Neutrophil (primary cell): Measurements from ENCODE around the gene TBC1D12.
"Not testable (repeated sequence)": the region's sequence is repeated elsewhere in the genome, so short reads cannot be mapped to it uniquely, and the experiment has no call there.

Experiments
- H3K27ac ChIP-seq: fragments of 200-600 bp; sonication (generic); 2 replicates; pipeline ENCODE4 v1.5.1; 2016; ENCODE audit warnings: mild to moderate bottlenecking, moderate library complexity
- H3K27me3 ChIP-seq: fragments of 200-600 bp; sonication (generic); 2 replicates; pipeline ENCODE4 v1.6.0; 2016; ENCODE audit warnings: mild to moderate bottlenecking
- H3K36me3 ChIP-seq: fragments of 200-600 bp; sonication (generic); 2 replicates; pipeline ENCODE4 v1.5.1; 2017
- H3K4me1 ChIP-seq, 2 experiments: fragments of 200-600 bp in 1 of 2; sonication (generic) in 1 of 2; 1 replicate in 1 of 2; 2 replicates in 1 of 2; pipeline versions ENCODE4 v1.5.1 to v1.6.1; 2013 to 2016; ENCODE audit warnings: low read depth in 1 of 2, low read length in 1 of 2, mild to moderate bottlenecking in 1 of 2, moderate library complexity in 1 of 2; ENCODE audit not compliant: control insufficient read depth in 1 of 2, insufficient read depth in 1 of 2
- H3K4me3 ChIP-seq, 2 experiments: fragments of 200-600 bp in 1 of 2; sonication (generic) in 1 of 2; 1 replicate in 1 of 2; 2 replicates in 1 of 2; pipeline ENCODE4 v1.5.1; 2013 to 2016; ENCODE audit warnings: low read depth in 1 of 2, low read length in 1 of 2, mild to moderate bottlenecking in 1 of 2, moderate library complexity in 1 of 2
- H3K9me3 ChIP-seq: fragments of 200-600 bp; sonication (generic); 2 replicates; pipeline ENCODE4 v1.5.1; 2016
- CTCF ChIP-seq: fragments of 200-600 bp; sonication (generic); IDR thresholded peaks from 2 replicates; pipeline ENCODE4 v1.5.1; 2016; ENCODE audit warnings: antibody characterized with exemption

The TBC1D12 gene

GRCh38 chr10:94500063-94500462, 97.7 kb downstream of the TBC1D12 start:
- H3K36me3 ChIP-seq: no peaks in the 10 kb centered on the region
- H3K4me3 ChIP-seq: no peak overlapping the region
- H3K27me3 ChIP-seq: no peaks in the 10 kb centered on the region
- no peaks in the 10 kb centered on the region for H3K4me1 ChIP-seq
- no peak for TF ChIP-seq CTCF
- no peaks in the 10 kb centered on the region for H3K9me3 ChIP-seq
- no peak overlapping the region for H3K27ac ChIP-seq

- no peak overlapping the region for H3K4me3 ChIP-seq
- no peak for TF ChIP-seq CTCF
- H3K27me3 ChIP-seq: no peaks in the 10 kb centered on the region
- no peaks in the 10 kb centered on the region for H3K4me1 ChIP-seq
- H3K27ac ChIP-seq: no peak overlapping the region
- H3K9me3 ChIP-seq: no peaks in the 10 kb centered on the region
- no peaks in the 10 kb centered on the region for H3K36me3 ChIP-seq
These were observed 119.2 kb downstream of the TBC1D12 start for GRCh38 chr10:94521276-94522250.

- no peaks in the 10 kb centered on the region for H3K27me3 ChIP-seq
- no peaks in the 10 kb centered on the region for H3K4me1 ChIP-seq
- H3K36me3 ChIP-seq: no peaks in the 10 kb centered on the region
- no peaks in the 10 kb centered on the region for H3K9me3 ChIP-seq
- H3K27ac ChIP-seq: no peak overlapping the region
- no peak overlapping the region for H3K4me3 ChIP-seq
- no peak for TF ChIP-seq CTCF
These were observed 121.8 kb downstream of the TBC1D12 start for GRCh38 chr10:94524146-94524545.

- TF ChIP-seq CTCF: no peak
- Histone ChIP-seq H3K36me3 (no peaks in the 10 kb centered on the region), H3K4me1 (no peaks in the 10 kb centered on the region), H3K4me3 (no peak overlapping the region), H3K27ac (no peak overlapping the region), H3K27me3 (no peaks in the 10 kb centered on the region), H3K9me3 (no peaks in the 10 kb centered on the region)
These were observed 122.4 kb downstream of the TBC1D12 start for GRCh38 chr10:94524711-94525110.

GRCh38 chr10:94531550-94531949, 129.2 kb downstream of the TBC1D12 start:
- not testable (repeated sequence) for H3K36me3 ChIP-seq, H3K27me3 ChIP-seq, H3K27ac ChIP-seq, H3K4me3 ChIP-seq, H3K9me3 ChIP-seq, H3K4me1 ChIP-seq

- H3K27me3 ChIP-seq: no peaks in the 10 kb centered on the region
- H3K4me3 ChIP-seq: no peak overlapping the region
- H3K27ac ChIP-seq: no peak overlapping the region
- H3K9me3 ChIP-seq: no peaks in the 10 kb centered on the region
- no peaks in the 10 kb centered on the region for H3K36me3 ChIP-seq
- TF ChIP-seq CTCF: no peak
- no peaks in the 10 kb centered on the region for H3K4me1 ChIP-seq
These were observed 130.7 kb downstream of the TBC1D12 start for GRCh38 chr10:94533027-94533426.

- Histone ChIP-seq H3K27me3 (peaks cover 43% of the 10 kb centered on the region), H3K4me1 (peaks cover 16 to 18% of the 10 kb centered on the region in 2 experiments)
- H3K9me3 ChIP-seq, H3K36me3 ChIP-seq, H3K4me3 ChIP-seq, H3K27ac ChIP-seq: not testable (repeated sequence)
These were observed 139.9 kb downstream of the TBC1D12 start for GRCh38 chr10:94542282-94542681.
